Measurements from ENCODE around the gene MUTYH.
"Not testable (repeated sequence)": the region's sequence is repeated elsewhere in the genome, so short reads cannot be mapped to it uniquely, and the experiment has no call there.

MUTYH gene

GRCh38 chr1:45373573-45373972 is 33.3 kb upstream of the MUTYH start:
- H3K9me3 ChIP-seq (ENCODE audit: insufficient read depth, low read depth, low read length): no peaks in the 10 kb centered on the region
- no peaks in the 10 kb centered on the region for H3K36me3 ChIP-seq (ENCODE audit: insufficient read depth, low read length)
- H3K27me3 ChIP-seq (ENCODE audit: insufficient read depth, low read length): no peaks in the 10 kb centered on the region
- no peak overlapping the region for H3K4me3 ChIP-seq (ENCODE audit: low read length)
- no peaks in the 10 kb centered on the region for H3K4me1 ChIP-seq (ENCODE audit: insufficient read depth, low read length)
- no peak overlapping the region for H3K9ac ChIP-seq (ENCODE audit: low read depth, low read length)
- H3K27ac ChIP-seq (ENCODE audit: low read depth, low read length): no peak overlapping the region

DNA sequence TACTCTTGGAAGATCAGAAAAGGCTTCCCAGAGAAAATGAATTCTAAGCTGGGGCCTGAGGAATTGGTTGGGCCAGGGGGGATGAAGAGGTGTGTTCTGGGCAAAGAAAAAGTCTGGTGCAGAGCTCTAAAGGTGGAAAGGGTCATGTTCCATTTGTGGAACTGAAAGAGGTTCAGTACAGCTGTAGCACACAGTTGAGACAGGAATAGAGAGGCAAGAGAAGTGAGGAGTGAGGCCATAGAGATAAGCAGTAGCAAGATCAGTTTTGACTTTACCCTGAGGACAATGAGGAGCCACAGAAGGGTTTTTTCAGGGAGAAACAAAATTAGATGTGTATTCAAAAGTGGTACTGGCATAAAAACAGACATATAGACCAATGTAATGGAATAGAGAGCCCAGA is 30.3 kb upstream of the MUTYH start:
- H3K27me3 ChIP-seq (ENCODE audit: insufficient read depth, low read length): no peaks in the 10 kb centered on the region
- no peaks in the 10 kb centered on the region for H3K9me3 ChIP-seq (ENCODE audit: insufficient read depth, low read depth, low read length)
- H3K36me3 ChIP-seq (ENCODE audit: insufficient read depth, low read length): no peaks in the 10 kb centered on the region
- H3K4me3 ChIP-seq (ENCODE audit: low read length): no peak overlapping the region
- no peak overlapping the region for H3K9ac ChIP-seq (ENCODE audit: low read depth, low read length)
- no peak overlapping the region for H3K27ac ChIP-seq (ENCODE audit: low read depth, low read length)
- H3K4me1 ChIP-seq (ENCODE audit: insufficient read depth, low read length): no peaks in the 10 kb centered on the region

GRCh38 chr1:45365051-45365450 is 24.8 kb upstream of the MUTYH start:
- Histone ChIP-seq H3K9ac (ENCODE audit: low read depth, low read length) (no peak overlapping the region), H3K9me3 (ENCODE audit: insufficient read depth, low read depth, low read length) (no peaks in the 10 kb centered on the region), H3K27me3 (ENCODE audit: insufficient read depth, low read length) (no peaks in the 10 kb centered on the region), H3K4me1 (ENCODE audit: insufficient read depth, low read length) (peaks cover 13% of the 10 kb centered on the region), H3K36me3 (ENCODE audit: insufficient read depth, low read length) (no peaks in the 10 kb centered on the region), H3K27ac (ENCODE audit: low read depth, low read length) (no peak overlapping the region), H3K4me3 (ENCODE audit: low read length) (no peak overlapping the region)
- whole genome bisulfite sequencing: 84% methylated on average over 6 of the region's 6 CpGs

DNA sequence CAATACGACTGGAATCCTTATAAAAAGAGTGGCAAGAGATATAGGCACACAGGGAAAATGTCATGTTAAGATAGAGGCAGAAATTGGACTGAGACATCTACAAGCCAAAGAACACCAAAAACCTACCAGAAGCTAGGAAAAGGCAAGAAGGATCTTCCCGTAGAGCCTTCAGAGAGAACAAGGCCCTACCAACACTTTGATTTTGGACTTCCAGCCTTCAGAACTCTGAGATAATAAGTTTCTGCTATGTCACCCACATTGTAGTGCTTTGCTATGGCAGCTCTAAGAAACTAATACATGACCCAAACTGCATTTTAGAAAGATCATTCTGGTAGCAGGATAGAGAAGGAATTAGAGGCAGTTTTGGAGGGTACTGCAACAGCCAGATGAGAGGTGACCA is 24.1 kb upstream of the MUTYH start:
- no peak overlapping the region for H3K4me3 ChIP-seq (ENCODE audit: low read length)
- WGBS: 92% methylated on average over 2 of the region's 2 CpGs
- H3K4me1 ChIP-seq (ENCODE audit: insufficient read depth, low read length): peaks cover 15% of the 10 kb centered on the region
- no peaks in the 10 kb centered on the region for H3K9me3 ChIP-seq (ENCODE audit: insufficient read depth, low read depth, low read length)
- no peak overlapping the region for H3K27ac ChIP-seq (ENCODE audit: low read depth, low read length)
- H3K36me3 ChIP-seq (ENCODE audit: insufficient read depth, low read length): no peaks in the 10 kb centered on the region
- no peak overlapping the region for H3K9ac ChIP-seq (ENCODE audit: low read depth, low read length)
- H3K27me3 ChIP-seq (ENCODE audit: insufficient read depth, low read length): no peaks in the 10 kb centered on the region

GRCh38 chr1:45360981-45361380 is 20.7 kb upstream of the MUTYH start:
- Histone ChIP-seq H3K4me1 (ENCODE audit: insufficient read depth, low read length) (peaks cover 15% of the 10 kb centered on the region), H3K4me3 (ENCODE audit: low read length) (peak overlapping the region; percentile 25; the same call in 1 of the 2 replicates)
- 45% methylated on average over 7 of the region's 7 CpGs for WGBS
- not testable (repeated sequence) for H3K9me3 ChIP-seq (ENCODE audit: insufficient read depth, low read depth, low read length); H3K36me3 ChIP-seq (ENCODE audit: insufficient read depth, low read length); H3K27ac ChIP-seq (ENCODE audit: low read depth, low read length); H3K9ac ChIP-seq (ENCODE audit: low read depth, low read length); H3K27me3 ChIP-seq (ENCODE audit: insufficient read depth, low read length)

DNA sequence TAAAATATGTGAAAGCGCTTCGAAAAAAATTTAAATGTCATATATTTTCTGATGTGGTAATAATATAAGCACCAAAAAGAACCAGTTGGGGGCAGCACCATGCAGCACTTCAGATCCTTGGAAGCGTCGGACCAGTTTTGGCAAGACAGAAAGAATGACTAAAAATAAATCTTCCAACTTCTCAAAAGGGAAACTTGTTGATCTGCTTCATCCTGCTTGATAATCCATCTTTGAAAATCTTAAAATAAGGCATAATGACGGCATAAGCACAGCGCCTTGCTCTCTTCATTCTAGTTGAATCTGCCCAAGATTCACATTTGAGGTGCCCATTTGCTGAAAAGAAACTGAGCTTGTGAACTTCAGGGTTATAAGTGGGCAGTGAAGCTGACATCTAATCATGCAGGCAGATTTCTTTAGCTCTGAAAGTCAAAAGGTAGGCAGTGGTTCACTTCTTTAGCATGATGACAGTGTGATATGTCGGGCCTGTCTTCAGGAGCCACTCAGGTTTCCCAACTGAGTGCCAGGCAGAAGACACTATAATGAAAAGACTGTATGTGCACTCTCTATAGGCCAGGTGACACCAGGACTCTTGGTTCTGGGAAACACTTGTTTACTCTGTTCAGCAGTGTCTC is 19.8 kb upstream of the MUTYH start:
- WGBS: 48% methylated on average over 5 of the region's 7 CpGs
- no peaks in the 10 kb centered on the region for H3K27me3 ChIP-seq (ENCODE audit: insufficient read depth, low read length)
- H3K9me3 ChIP-seq (ENCODE audit: insufficient read depth, low read depth, low read length): no peaks in the 10 kb centered on the region
- H3K27ac ChIP-seq (ENCODE audit: low read depth, low read length): peak overlapping the region; percentile 63; the same call in 1 of the 2 replicates
- no peak overlapping the region for H3K4me3 ChIP-seq (ENCODE audit: low read length)
- H3K4me1 ChIP-seq (ENCODE audit: insufficient read depth, low read length): peaks cover 15% of the 10 kb centered on the region
- H3K36me3 ChIP-seq (ENCODE audit: insufficient read depth, low read length): no peaks in the 10 kb centered on the region
- no peak overlapping the region for H3K9ac ChIP-seq (ENCODE audit: low read depth, low read length)

DNA sequence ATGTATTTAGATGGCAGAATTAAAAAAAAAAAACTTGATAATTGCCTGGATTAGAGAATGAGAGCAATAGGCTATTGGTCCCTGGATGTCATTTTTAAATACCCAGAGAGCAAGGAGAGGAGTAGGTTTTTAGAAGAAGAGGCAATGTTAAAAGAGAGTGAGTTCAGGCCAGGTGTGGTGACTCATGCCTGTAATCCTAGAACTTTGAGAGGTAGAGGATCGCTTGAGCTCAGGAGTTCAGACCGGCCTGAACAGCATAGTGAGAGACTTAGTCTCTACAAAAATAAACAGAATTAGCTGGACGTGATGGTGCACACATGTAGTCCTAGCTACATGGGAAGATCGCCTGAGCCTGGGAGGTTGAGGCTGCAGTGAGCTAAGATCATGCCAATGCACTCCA is 15.9 kb upstream of the MUTYH start:
- H3K9me3 ChIP-seq (ENCODE audit: insufficient read depth, low read depth, low read length): no peaks in the 10 kb centered on the region
- H3K27ac ChIP-seq (ENCODE audit: low read depth, low read length): no peak overlapping the region

GRCh38 chr1:45355683-45356082 is 15.4 kb upstream of the MUTYH start:
- Histone ChIP-seq H3K36me3 (ENCODE audit: insufficient read depth, low read length) (no peaks in the 10 kb centered on the region), H3K4me3 (ENCODE audit: low read length) (no peak overlapping the region), H3K9me3 (ENCODE audit: insufficient read depth, low read depth, low read length) (no peaks in the 10 kb centered on the region), H3K27me3 (ENCODE audit: insufficient read depth, low read length) (no peaks in the 10 kb centered on the region), H3K27ac (ENCODE audit: low read depth, low read length) (no peak overlapping the region), H3K4me1 (ENCODE audit: insufficient read depth, low read length) (peaks cover 8% of the 10 kb centered on the region), H3K9ac (ENCODE audit: low read depth, low read length) (no peak overlapping the region)
- WGBS: 90% methylated on average over 2 of the region's 2 CpGs

More for the DNA sequence above, 15.9 kb upstream of the MUTYH start:
- H3K4me1 ChIP-seq (ENCODE audit: insufficient read depth, low read length): peaks cover 10% of the 10 kb centered on the region
- no peak overlapping the region for H3K4me3 ChIP-seq (ENCODE audit: low read length)
- WGBS: 70% methylated on average over 4 of the region's 4 CpGs
- no peak overlapping the region for H3K9ac ChIP-seq (ENCODE audit: low read depth, low read length)
- H3K27me3 ChIP-seq (ENCODE audit: insufficient read depth, low read length): no peaks in the 10 kb centered on the region
- H3K36me3 ChIP-seq (ENCODE audit: insufficient read depth, low read length): no peaks in the 10 kb centered on the region

DNA sequence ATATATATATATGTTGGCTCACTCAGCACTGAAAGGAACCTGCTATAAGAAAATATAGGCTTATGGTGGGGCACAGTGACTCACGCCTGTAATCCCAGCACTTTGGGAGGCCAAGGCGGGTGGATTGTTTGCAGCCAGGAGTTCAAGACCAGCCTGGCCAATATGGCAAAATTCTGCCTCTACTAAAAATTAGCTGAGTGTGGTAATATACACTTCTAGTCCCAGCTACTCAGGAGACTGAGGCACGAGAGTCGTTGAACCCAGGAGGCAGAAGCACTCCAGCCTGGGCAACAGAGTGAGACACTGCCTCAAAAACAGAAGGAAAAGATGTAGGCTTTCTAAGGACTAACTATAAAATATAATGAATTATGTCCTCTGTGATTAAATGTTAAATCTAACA is 14.6 kb upstream of the MUTYH start:
- H3K36me3 ChIP-seq (ENCODE audit: insufficient read depth, low read length): no peaks in the 10 kb centered on the region
- no peak overlapping the region for H3K27ac ChIP-seq (ENCODE audit: low read depth, low read length)
- no peak overlapping the region for H3K4me3 ChIP-seq (ENCODE audit: low read length)
- WGBS: 90% methylated on average over 4 of the region's 4 CpGs
- H3K9me3 ChIP-seq (ENCODE audit: insufficient read depth, low read depth, low read length): no peaks in the 10 kb centered on the region
- peaks cover under 1% of the 10 kb centered on the region for H3K4me1 ChIP-seq (ENCODE audit: insufficient read depth, low read length)
- no peak overlapping the region for H3K9ac ChIP-seq (ENCODE audit: low read depth, low read length)
- H3K27me3 ChIP-seq (ENCODE audit: insufficient read depth, low read length): no peaks in the 10 kb centered on the region

- Histone ChIP-seq H3K36me3 (ENCODE audit: insufficient read depth, low read length) (no peaks in the 10 kb centered on the region), H3K9ac (ENCODE audit: low read depth, low read length) (no peak overlapping the region), H3K9me3 (ENCODE audit: insufficient read depth, low read depth, low read length) (no peaks in the 10 kb centered on the region), H3K27ac (ENCODE audit: low read depth, low read length) (no peak overlapping the region), H3K4me3 (ENCODE audit: low read length) (no peak overlapping the region), H3K4me1 (ENCODE audit: insufficient read depth, low read length) (no peaks in the 10 kb centered on the region), H3K27me3 (ENCODE audit: insufficient read depth, low read length) (no peaks in the 10 kb centered on the region)
- WGBS: 100% methylated on average over 2 of the region's 2 CpGs
Measured at GRCh38 chr1:45353685-45354084, 13.4 kb upstream of the MUTYH start.

DNA sequence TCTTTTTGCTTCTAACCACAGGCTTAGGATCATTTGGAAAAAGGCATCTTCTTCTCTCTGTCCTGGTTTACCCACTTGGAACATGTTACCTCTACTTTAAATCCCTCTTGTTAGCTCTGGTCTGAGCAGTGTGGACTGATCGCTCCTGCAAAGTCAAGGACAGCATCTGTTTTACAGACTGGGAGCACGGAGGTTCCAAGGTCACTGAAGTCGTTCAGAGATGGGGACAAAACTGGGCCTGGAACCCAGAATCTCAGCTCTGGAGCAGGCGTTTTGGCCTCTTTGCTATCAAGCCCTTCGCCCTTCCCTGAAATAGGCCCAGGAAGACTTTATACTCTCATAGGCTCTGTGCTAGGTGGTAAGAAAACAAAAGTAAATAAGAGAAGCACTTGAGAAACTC is 11.3 kb upstream of the MUTYH start:
- H3K9ac ChIP-seq (ENCODE audit: low read depth, low read length): no peak overlapping the region
- H3K27me3 ChIP-seq (ENCODE audit: insufficient read depth, low read length): no peaks in the 10 kb centered on the region
- 0 out of 2 replicates have a peak, but pooled peaks cover under 1% of the 10 kb centered on the region for H3K36me3 ChIP-seq (ENCODE audit: insufficient read depth, low read length)
- H3K27ac ChIP-seq (ENCODE audit: low read depth, low read length): no peak overlapping the region
- H3K4me3 ChIP-seq (ENCODE audit: low read length): no peak overlapping the region
- WGBS: 90% methylated on average over 5 of the region's 5 CpGs
- no peaks in the 10 kb centered on the region for H3K9me3 ChIP-seq (ENCODE audit: insufficient read depth, low read depth, low read length)
- H3K4me1 ChIP-seq (ENCODE audit: insufficient read depth, low read length): no peaks in the 10 kb centered on the region
